Endodermal cell (in vitro differentiated cells): ENCODE results near the gene B4GALT1. TPM values are rescaled to one million over a fixed set of nuclear protein-coding genes. Genes with fewer than 3 reads are reported as not detected.
A peak's percentile ranks its signal among the peaks of the same experiment; 100 is the strongest.

Experiments
- DNase-seq: peaks from one replicate; pipeline ENCODE4 v3.0.0-alpha.2; 2017
- H3K27ac ChIP-seq: 2 replicates; pipeline ENCODE4 v1.5.1; 2013; ENCODE audit warnings: mild to moderate bottlenecking, low read depth, low read length, moderate library complexity
- H3K27me3 ChIP-seq: 2 replicates; pipeline ENCODE4 v1.6.1; 2013; ENCODE audit warnings: mild to moderate bottlenecking, low read length, moderate library complexity; ENCODE audit not compliant: insufficient read depth, control insufficient read depth, poor library complexity, severe bottlenecking
- H3K36me3 ChIP-seq: 2 replicates; pipeline ENCODE4 v1.7.0; 2013; ENCODE audit warnings: mild to moderate bottlenecking, low read length, moderate library complexity; ENCODE audit not compliant: control insufficient read depth, insufficient read depth
- H3K4me1 ChIP-seq: one replicate; pipeline ENCODE4 v1.7.0; 2013; ENCODE audit warnings: low read length; ENCODE audit not compliant: control insufficient read depth, insufficient read depth
- H3K4me3 ChIP-seq: 2 replicates; pipeline ENCODE4 v1.5.1; 2013; ENCODE audit warnings: mild to moderate bottlenecking, low read length, moderate library complexity
- H3K9ac ChIP-seq: 2 replicates; pipeline ENCODE4 v1.6.1; 2013; ENCODE audit warnings: mild to moderate bottlenecking, low read length, moderate library complexity; ENCODE audit not compliant: poor library complexity, severe bottlenecking; ENCODE audit errors: extremely low read depth
- H3K9me3 ChIP-seq: 2 replicates; pipeline ENCODE4 v1.6.1; 2013; ENCODE audit warnings: mild to moderate bottlenecking, low read length, moderate library complexity; ENCODE audit not compliant: control insufficient read depth
- H3K27ac Mint-ChIP-seq: 2 replicates; pipeline ENCODE4 v1.8.0; 2020; ENCODE audit warnings: mixed read lengths
- H3K27me3 Mint-ChIP-seq: 2 replicates; pipeline ENCODE4 v1.8.0; 2021; ENCODE audit warnings: mild to moderate bottlenecking, mixed read lengths; ENCODE audit not compliant: insufficient read depth
- H3K36me3 Mint-ChIP-seq: 2 replicates; pipeline ENCODE4 v1.8.0; 2020; ENCODE audit warnings: low read depth, mixed read lengths
- H3K4me1 Mint-ChIP-seq: 2 replicates; pipeline ENCODE4 v1.8.0; 2020; ENCODE audit warnings: mixed read lengths
- H3K4me3 Mint-ChIP-seq: 2 replicates; pipeline ENCODE4 v1.8.0; 2020; ENCODE audit warnings: mild to moderate bottlenecking, moderate library complexity, mixed read lengths
- H3K9me3 Mint-ChIP-seq: 2 replicates; pipeline ENCODE4 v1.8.0; 2020; ENCODE audit warnings: mild to moderate bottlenecking, mixed read lengths
- CTCF ChIP-seq: fragments of 200-600 bp; sonication (generic); conservative IDR thresholded peaks from 2 replicates; pipeline ENCODE4 v1.5.0; 2021; ENCODE audit warnings: antibody characterized with exemption, mild to moderate bottlenecking
- WGBS, 2 experiments: methylation state at CpG; one replicate each; pipeline versions ENCODE4 v1.1.5 to v1.1.7; 2013; ENCODE audit warnings: missing lambda C conversion rate in 2 of 2, mixed read lengths in 1 of 2; ENCODE audit not compliant: insufficient coverage in 1 of 2, insufficient read length in 1 of 2; 5-methylcytosine and 5-hydroxymethylcytosine counted together
- total RNA-seq, 2 donors: library from RNA; stranded (reverse); fragmentation: NEBNext Ultra II Directional in 1 of 2; extraction: Animal tissue kit (Norgen Biotek cat#: 25700) in 1 of 2; gene quantifications; 2 replicates in 1 of 2; 3 replicates in 1 of 2; pipeline ENCODE4 v1.2.1, GENCODE V29; 2021

The B4GALT1 gene
- total RNA-seq, 2 donors from 2014 or later = 62.9 to 92.6 TPM

GRCh38 chr9:33125461-33125860 is 41.7 kb downstream of the B4GALT1 start:
- no peaks in the 10 kb centered on the region for H3K27me3 Mint-ChIP-seq
- H3K9me3 Mint-ChIP-seq = peaks cover 15% of the 10 kb centered on the region
- Histone ChIP-seq H3K9me3 (no peaks in the 10 kb centered on the region), H3K4me3 (no peak overlapping the region), H3K9ac (no peak overlapping the region), H3K4me1 (peaks cover 21% of the 10 kb centered on the region), H3K36me3 (peaks cover 48% of the 10 kb centered on the region), H3K27ac (no peak overlapping the region), H3K27me3 (no peaks in the 10 kb centered on the region)
- TF ChIP-seq CTCF = no peak
- peak overlapping the region; percentile 1 for H3K4me3 Mint-ChIP-seq
- peak overlapping the region; percentile 60 for H3K27ac Mint-ChIP-seq
- H3K36me3 Mint-ChIP-seq = peaks cover 34% of the 10 kb centered on the region
- DNase-seq = no peak
- peaks cover 53% of the 10 kb centered on the region for H3K4me1 Mint-ChIP-seq
- WGBS, 2 experiments = 92 to 100% methylated on average over 1 to 3 of the region's 3 CpGs

- WGBS, 2 experiments = 84 to 91% methylated on average over 9 of the region's 9 CpGs
- no peaks in the 10 kb centered on the region for H3K9me3 ChIP-seq
- H3K27me3 ChIP-seq = no peaks in the 10 kb centered on the region
- Mint-ChIP-seq H3K27ac (peak overlapping the region; percentile 6), H3K9me3 (peaks cover 15% of the 10 kb centered on the region), H3K27me3 (no peaks in the 10 kb centered on the region), H3K36me3 (peaks cover 32% of the 10 kb centered on the region), H3K4me3 (peak overlapping the region; percentile 1), H3K4me1 (peaks cover 50% of the 10 kb centered on the region)
- no peak overlapping the region for H3K4me3 ChIP-seq
- TF ChIP-seq CTCF = no peak
- DNase-seq = no peak
- H3K27ac ChIP-seq = no peak overlapping the region
- H3K36me3 ChIP-seq = peaks cover 48% of the 10 kb centered on the region
- H3K4me1 ChIP-seq = peaks cover 21% of the 10 kb centered on the region
- no peak overlapping the region for H3K9ac ChIP-seq
Measured at GRCh38 chr9:33124751-33125381, 42.3 kb downstream of the B4GALT1 start.

GRCh38 chr9:33124046-33124445 is 43.1 kb downstream of the B4GALT1 start:
- H3K9ac ChIP-seq = no peak overlapping the region
- H3K27me3 ChIP-seq = no peaks in the 10 kb centered on the region
- no peak overlapping the region for H3K4me3 ChIP-seq
- H3K4me1 Mint-ChIP-seq = peaks cover 42% of the 10 kb centered on the region
- H3K9me3 ChIP-seq = no peaks in the 10 kb centered on the region
- H3K9me3 Mint-ChIP-seq = peaks cover 15% of the 10 kb centered on the region
- peaks cover 31% of the 10 kb centered on the region for H3K36me3 Mint-ChIP-seq
- no peak overlapping the region for H3K27ac ChIP-seq
- H3K27ac Mint-ChIP-seq = peak overlapping the region; percentile 35
- no peaks in the 10 kb centered on the region for H3K27me3 Mint-ChIP-seq
- peaks cover 51% of the 10 kb centered on the region for H3K36me3 ChIP-seq
- no peak overlapping the region for H3K4me3 Mint-ChIP-seq
- TF ChIP-seq CTCF = no peak
- no peak for DNase-seq
- WGBS, 2 experiments = 86 to 96% methylated on average over 4 to 5 of the region's 5 CpGs
- H3K4me1 ChIP-seq = peaks cover 21% of the 10 kb centered on the region
